Hippocampal formation (tissue), 2 donors: ENCODE results near the gene CHD2.
"Not testable (repeated sequence)": the region's sequence is repeated elsewhere in the genome, so short reads cannot be mapped to it uniquely, and the experiment has no call there.

Experiments
- DNase-seq, 2 donors: peaks; one replicate each; lab custom pipeline; 2025; lab: John Stamatoyannopoulos, UW

CHD2 gene

DNA sequence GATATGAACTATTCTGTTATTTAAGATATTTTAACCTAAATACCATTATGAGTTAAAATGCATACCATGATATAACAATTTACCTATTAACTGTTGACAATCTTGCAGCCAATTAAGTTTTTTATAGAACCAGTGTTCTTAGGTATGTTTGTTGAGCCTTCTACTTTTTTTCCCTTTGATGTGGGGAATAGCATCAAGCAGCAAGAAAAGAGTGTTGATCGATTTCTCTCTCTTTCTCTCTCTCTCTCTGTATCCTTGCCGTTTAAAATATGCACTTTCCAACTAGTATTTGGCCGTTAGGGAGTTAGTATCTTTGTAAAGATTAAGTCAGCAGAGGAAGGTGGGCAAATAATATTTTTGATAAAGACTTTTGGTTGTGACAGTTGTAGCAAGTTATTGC is 5.9 kb downstream of the CHD2 start:
- DNase-seq, result no peak

DNA sequence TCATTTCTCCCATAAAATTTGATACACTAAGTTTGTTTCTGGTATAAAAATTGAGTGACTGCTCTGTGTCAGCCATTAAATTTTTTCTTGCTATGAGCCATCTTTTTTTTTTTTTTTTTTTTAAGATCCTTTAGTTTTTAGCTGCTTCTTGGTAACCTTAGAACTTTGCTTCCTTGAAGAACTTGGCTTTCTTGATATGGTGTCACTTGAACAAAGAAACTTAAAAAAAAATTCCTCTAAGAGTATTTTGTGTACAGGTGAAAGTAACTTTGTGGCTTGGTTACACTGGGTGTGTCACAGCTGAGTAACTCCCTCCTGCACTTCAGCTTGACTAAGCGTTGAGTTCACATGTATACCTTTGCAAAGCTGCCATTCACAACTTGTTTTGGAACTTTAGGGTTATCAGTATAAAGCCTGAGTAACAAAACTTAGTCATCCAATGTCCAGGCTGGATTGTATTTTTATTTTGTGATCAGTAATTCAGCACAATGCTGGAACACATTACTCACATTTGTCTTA is 6.5 kb downstream of the CHD2 start:
- no peak for DNase-seq

DNA sequence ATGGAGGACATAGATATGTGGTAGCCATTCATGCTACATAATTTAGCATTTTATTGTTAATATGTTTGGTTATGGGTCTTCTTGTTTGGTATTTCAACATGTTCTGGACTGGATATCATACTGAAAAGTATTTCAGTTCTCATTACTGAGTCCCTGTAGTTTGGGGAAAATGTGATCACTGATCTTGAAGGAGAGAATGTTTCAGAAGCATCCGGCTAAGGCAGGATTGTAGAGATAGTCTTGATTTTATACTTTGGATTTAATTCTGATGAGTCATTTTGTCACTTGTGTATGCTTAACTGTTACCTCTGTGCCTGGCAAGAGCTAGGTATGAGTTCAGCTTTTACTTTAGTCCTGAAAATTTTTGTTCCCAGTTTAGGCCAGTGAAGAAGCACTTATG is 7.1 kb downstream of the CHD2 start:
- no peak for DNase-seq

DNA sequence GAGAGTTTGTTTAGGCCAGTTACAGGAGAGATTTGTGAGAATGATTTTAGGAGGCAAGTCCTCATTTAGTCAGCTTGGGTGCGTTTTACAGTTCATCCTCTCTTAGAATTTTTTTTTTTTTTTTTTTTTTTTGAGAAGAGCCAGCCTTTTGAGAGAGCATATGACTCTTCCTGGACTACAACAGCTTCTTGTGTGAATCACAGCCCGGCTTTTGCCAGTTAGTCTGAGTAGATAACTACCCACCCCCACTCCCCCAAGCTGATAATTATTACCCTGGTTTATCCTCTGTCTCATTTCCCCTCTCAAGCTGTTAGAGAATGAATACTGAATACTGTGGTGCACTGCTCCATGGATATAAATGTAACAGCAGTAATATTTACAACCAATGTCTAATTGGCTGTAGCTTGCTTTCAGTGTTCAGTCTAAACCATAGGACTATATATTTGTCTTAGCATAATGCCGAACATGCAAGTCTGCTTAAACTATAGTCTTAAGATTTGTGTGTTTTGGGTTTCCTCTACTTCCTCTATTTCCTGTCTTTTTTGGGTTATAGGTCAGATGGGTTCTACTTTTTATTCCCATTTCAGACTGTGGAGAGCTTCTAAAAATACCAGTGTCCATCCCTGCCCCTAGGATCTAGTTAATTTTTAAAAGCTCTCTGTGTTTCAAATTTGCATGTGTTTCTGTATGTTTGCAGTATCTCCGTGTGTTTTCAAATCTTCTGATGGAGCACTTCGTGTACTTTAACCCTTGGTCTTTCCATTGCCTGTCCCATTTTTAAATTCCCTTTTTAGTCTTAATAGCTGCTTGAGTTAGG is 8.0 kb downstream of the CHD2 start:
- peak in 1 of 2 donors; percentile 58 for DNase-seq

DNA sequence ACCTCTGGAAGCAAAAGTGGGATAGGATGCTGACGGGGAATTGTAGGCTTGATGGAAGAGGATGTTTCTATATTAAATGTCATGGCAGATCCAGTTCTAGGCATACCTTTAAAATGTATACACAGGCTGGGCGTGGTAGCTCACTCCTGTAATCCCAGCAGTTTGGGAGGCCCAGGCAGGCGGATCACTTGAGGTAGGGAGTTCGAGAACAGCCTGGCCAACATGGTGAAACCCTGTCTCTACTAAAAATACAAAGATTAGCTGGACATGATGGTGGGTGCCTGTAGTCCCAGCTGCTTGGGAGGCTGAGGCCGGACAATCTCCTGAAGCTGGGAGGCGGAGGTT is 8.6 kb downstream of the CHD2 start:
- no peak for DNase-seq

DNA sequence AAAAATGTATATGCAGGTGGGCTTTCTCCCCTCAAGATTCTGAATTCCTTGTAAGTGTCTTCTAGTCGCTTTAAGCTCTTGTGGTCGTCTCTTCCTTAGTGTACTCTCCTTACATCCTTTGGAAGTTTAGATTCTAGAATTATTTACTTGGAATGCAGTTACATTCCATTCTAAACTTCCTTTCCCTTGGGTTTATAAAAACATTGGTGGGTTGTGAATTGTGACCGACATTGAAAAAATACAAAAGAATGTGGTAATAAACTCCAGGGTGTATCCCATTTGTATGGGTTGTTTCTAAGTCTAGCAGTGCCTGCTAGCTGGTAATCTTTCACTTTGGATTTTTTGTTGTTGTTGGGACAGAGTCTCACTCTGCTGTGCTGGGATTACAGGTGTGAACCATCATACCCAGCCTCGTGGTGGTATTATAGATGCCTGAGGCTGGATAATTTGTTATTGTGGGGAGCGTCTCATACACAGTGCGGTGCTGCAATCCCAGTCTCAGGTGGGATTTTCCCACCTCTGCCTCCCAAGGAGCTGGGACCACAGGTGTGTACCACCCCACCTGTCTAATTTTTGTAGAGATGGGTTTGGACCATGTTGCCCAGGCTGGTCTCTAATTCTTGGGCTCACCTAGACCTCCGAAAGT is 9.1 kb downstream of the CHD2 start:
- no peak for DNase-seq

GRCh38 chr15:92910451-92910850 is 10.3 kb downstream of the CHD2 start:
- no peak for DNase-seq

GRCh38 chr15:92914103-92914499 is 14.0 kb downstream of the CHD2 start:
- DNase-seq, result no peak

DNA sequence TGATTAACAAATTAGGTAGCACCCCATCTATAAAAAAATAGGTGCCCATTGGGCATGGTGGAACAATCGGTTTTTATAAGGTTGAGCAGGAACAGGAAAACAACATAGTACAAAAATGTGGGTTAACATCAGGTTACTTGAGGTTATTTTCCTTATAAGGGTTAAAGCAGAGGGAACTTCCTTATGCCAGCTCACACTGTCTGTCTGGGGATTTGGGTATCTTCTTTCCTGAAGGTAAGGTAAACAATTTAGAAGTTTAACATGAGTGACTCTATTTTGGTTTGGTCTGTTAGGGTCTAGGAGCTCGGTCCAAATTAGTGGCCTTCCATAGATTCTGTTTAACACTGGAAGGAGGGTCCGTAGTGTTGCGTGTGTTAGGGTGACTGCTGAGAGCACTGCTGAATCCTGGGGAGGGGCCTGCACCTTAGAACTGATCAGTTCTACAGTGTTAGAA is 14.7 kb downstream of the CHD2 start:
- DNase-seq, result no peak

DNA sequence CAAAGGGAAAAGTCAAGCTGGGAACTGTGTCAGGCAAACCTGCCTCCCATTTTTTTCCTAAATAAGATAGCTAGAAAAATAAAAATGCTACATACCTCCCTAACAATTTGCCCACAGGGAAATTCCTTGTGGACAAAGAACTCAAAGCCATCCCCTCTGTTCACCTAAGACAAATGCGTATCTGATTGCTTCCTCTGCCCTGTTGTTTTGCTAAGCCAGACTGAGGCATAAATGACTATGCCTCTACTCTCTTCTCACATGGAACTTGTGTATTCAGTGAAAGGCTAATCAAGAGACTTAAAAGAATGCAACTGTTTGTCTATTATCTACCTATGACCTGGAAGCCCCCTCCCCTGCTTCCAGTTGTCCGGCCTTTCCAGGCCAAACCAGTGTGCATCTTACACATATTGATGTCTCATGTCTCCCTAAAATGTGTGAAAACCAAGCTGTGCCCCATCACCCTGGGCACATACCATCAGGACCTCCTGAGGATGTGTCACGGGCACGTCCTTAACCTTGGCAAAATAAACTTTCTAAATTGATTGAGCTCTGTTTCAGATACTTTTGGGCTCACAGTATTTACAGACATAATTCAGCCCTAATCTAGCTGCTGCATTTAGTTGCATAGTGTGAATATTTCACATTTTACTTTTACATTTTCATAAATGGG is 15.8 kb downstream of the CHD2 start:
- no peak for DNase-seq

- DNase-seq, result peak; percentile 77 to 80
Observed at GRCh38 chr15:92917598-92918407, 17.7 kb downstream of the CHD2 start.

- not testable (repeated sequence) for DNase-seq
Observed at GRCh38 chr15:92918881-92919280, 18.8 kb downstream of the CHD2 start.

DNA sequence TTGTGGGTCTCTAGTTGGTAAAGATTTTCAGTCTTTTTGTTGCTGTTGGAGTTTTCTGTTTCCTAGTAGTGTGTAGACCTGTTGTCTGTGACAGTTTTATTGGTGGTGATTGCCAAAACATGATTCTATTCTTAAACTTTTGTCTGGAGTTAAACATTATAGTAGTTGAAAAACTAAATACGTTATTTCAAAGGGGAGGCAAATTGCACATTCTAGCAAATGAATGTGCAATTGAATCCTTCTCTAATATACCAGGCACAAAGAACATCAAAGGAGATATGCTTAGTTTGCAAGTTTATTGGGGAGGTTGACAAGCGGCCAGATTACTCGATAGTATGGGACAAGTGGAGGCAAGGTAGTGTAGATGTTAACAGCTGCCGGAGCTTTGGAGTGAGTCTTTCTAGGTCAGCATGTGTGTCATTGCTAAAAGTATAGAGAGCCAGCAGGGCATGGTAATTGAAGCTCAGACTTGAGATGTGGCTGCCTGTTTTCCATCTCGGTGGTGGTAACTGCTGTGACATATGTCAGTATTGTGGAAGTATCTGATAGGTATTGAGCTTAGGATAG is 20.6 kb downstream of the CHD2 start:
- DNase-seq, result no peak

GRCh38 chr15:92921215-92922131 is 21.3 kb downstream of the CHD2 start:
- DNase-seq, result no peak

DNA sequence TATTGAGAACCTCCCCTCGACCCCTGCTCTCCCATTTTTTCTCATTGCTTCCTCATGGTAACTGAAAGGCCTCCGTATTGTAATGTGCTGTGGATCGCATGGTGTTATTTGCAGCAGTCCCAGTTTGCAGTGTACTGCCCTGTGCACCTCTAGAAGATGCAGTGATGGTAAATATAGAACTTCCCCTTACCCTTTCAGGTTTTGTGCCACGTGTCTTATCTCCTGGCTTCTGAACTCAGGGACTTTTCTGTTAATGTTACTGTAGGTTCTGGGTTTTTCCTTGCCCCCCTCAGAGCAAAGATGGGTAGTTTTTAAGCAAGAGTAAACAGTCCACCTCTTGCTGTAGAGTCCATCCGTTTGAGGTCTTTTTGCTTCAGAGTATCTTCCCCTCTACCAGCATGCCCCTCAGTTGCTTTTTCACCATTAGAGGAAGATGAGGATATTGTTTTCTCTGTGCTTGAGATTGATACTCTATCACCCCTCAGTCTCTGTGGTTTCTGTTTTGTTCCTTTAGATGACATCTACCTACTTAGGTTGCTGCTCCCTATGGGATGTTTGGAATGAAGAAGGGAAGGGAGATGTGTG is 22.4 kb downstream of the CHD2 start:
- DNase-seq, result no peak

- DNase-seq, result peak in 1 of 2 donors; percentile 21
Observed at GRCh38 chr15:92924216-92924615, 24.1 kb downstream of the CHD2 start.

GRCh38 chr15:92925454-92925853 is 25.3 kb downstream of the CHD2 start:
- DNase-seq, result no peak

DNA sequence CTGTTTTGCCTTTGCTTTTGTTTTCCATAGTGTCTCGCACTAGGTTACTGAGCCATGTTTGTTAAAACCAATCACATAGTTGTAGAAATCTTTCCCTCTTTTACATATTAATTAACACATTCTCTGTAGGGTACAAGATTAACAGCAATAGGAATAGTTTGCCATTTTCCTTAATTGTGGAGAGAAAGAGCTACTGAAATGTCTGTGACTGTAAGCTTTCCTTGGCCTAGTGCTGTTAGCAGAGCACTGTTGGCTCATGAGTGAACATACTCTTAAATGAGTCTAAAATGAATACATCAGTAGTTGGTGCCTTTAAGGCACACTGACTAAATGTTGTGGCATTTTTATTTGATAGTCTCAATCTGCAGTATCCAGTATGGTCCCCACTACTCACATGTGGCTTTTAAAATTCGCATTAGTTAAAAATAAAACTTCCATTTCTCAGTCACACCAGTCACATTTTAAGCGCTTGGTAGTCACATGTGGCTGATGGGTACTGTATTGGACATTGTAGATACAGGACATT is 28.2 kb downstream of the CHD2 start:
- no peak for DNase-seq

GRCh38 chr15:92929002-92929401 is 28.9 kb downstream of the CHD2 start:
- DNase-seq, result no peak
